ENCODE measurements around the gene HLA-DPA1. TPM values are rescaled to one million over a fixed set of nuclear protein-coding genes. Genes with fewer than 3 reads are reported as not detected.
"Not testable (repeated sequence)": the region's sequence is repeated elsewhere in the genome, so short reads cannot be mapped to it uniquely, and the experiment has no call there.

Gene HLA-DPA1
- total RNA-seq, 4 donors from 2014 or later: 57.1 to 127 (median 96.8) TPM

GRCh38 chr6:33070909-33071308, 2.5 kb downstream of the HLA-DPA1 start:
- H3K4me3 ChIP-seq (ENCODE audit: low read depth, poor library complexity, severe bottlenecking): no peak overlapping the region
- no peak for TF ChIP-seq POLR2A (IDR thresholded peaks at IDR 0.05)
- TF ChIP-seq CTCF (IDR thresholded peaks at IDR 0.05): no peak
- 0 to 86% methylated on average over 2 of the region's 2 CpGs for WGBS, 2 donors
- intact Hi-C loops (cut with DNase I; ENCODE audit: low total_unique reads): no loop called here
- DNase-seq (ENCODE audit: low spot score in 2 of 2): no peak

- no peak for TF ChIP-seq CTCF (IDR thresholded peaks at IDR 0.05)
- TF ChIP-seq POLR2A (IDR thresholded peaks at IDR 0.05): no peak
- no peak for DNase-seq (ENCODE audit: low spot score in 2 of 2)
- H3K4me3 ChIP-seq (ENCODE audit: low read depth, poor library complexity, severe bottlenecking): no peak overlapping the region
- 40 to 87% methylated on average over 9 to 10 of the region's 10 CpGs for WGBS, 2 donors
- intact Hi-C loops (cut with DNase I; ENCODE audit: low total_unique reads): no loop called here
Observed at GRCh38 chr6:33069021-33069738, 4.3 kb downstream of the HLA-DPA1 start.

GRCh38 chr6:33066917-33067521, 6.4 kb downstream of the HLA-DPA1 start:
- intact Hi-C loops (cut with DNase I; ENCODE audit: low total_unique reads): no loop called here
- no peak for DNase-seq (ENCODE audit: low spot score in 2 of 2)
- TF ChIP-seq POLR2A (IDR thresholded peaks at IDR 0.05): no peak
- no peak for TF ChIP-seq CTCF (IDR thresholded peaks at IDR 0.05)
- WGBS, 2 donors: 0 to 95% methylated on average over 3 of the region's 3 CpGs
- no peak overlapping the region for H3K4me3 ChIP-seq (ENCODE audit: low read depth, poor library complexity, severe bottlenecking)

- TF ChIP-seq POLR2A (IDR thresholded peaks at IDR 0.05) (no peak), CTCF (IDR thresholded peaks at IDR 0.05) (no peak)
- no peak for DNase-seq (ENCODE audit: low spot score in 2 of 2)
- intact Hi-C loops (cut with DNase I; ENCODE audit: low total_unique reads): no loop called here
- H3K4me3 ChIP-seq (ENCODE audit: low read depth, poor library complexity, severe bottlenecking): no peak overlapping the region
- WGBS, 2 donors: 39 to 95% methylated on average over 4 of the region's 4 CpGs
Observed at GRCh38 chr6:33065312-33065711, 8.1 kb downstream of the HLA-DPA1 start.

DNA sequence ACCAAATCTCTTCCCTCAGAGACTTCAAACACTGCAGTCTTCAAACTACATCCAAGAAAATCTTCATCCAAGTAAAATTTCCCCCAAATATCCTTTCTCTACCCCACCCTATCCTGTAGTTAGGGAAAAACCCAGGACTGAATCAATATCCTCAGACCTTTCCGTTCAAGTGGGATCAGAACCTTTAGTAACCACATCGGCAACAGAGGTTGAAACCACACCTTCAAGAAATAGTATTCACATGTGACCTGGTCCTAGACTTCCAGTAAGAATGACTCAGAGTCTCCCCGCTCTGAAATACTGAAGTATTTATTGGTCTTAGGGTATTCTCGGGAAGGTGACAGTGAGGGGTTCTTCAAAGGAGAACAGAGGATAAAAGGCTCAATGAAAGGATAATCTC, 8.7 kb downstream of the HLA-DPA1 start:
- 0 to 71% methylated on average over 4 of the region's 4 CpGs for WGBS, 2 donors
- no peak for TF ChIP-seq POLR2A (IDR thresholded peaks at IDR 0.05)
- TF ChIP-seq CTCF (IDR thresholded peaks at IDR 0.05): no peak
- no peak for DNase-seq (ENCODE audit: low spot score in 2 of 2)
- no peak overlapping the region for H3K4me3 ChIP-seq (ENCODE audit: low read depth, poor library complexity, severe bottlenecking)
- intact Hi-C loops (cut with DNase I; ENCODE audit: low total_unique reads): no loop called here

DNA sequence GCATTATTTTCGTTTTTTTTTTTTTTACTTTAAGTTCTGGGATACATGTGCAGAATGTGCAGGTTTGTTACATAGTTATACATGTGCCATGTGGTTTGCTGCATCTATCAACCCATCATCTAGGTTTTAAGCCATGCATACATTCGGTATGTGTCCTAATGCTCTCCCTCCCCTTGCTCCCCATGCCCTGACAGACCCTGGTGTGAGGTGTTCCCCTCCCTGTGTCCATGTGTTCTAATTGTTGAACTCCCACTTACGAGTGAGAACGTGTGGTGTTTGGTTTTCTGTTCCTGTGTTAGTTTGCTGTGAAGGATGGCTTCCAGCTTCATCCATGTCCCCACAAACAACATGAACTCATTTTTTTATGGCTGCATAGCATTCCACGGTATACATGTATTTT, 10.0 kb downstream of the HLA-DPA1 start:
- DNase-seq (ENCODE audit: low spot score in 2 of 2); H3K4me3 ChIP-seq (ENCODE audit: low read depth, poor library complexity, severe bottlenecking); intact Hi-C loops (cut with DNase I; ENCODE audit: low total_unique reads): not testable (repeated sequence)
- WGBS, 2 donors: 29 to 81% methylated on average over 4 to 5 of the region's 5 CpGs
